ENCODE results near the gene RAB29. TPM values are rescaled to one million over a fixed set of nuclear protein-coding genes. Genes with fewer than 3 reads are reported as not detected.

The RAB29 gene
- total RNA-seq, 1 donor from 2014 or later: 27.4 TPM

GRCh38 chr1:205803986-205804385, 28.7 kb upstream of the RAB29 start:
- TF ChIP-seq, protein P1, sequence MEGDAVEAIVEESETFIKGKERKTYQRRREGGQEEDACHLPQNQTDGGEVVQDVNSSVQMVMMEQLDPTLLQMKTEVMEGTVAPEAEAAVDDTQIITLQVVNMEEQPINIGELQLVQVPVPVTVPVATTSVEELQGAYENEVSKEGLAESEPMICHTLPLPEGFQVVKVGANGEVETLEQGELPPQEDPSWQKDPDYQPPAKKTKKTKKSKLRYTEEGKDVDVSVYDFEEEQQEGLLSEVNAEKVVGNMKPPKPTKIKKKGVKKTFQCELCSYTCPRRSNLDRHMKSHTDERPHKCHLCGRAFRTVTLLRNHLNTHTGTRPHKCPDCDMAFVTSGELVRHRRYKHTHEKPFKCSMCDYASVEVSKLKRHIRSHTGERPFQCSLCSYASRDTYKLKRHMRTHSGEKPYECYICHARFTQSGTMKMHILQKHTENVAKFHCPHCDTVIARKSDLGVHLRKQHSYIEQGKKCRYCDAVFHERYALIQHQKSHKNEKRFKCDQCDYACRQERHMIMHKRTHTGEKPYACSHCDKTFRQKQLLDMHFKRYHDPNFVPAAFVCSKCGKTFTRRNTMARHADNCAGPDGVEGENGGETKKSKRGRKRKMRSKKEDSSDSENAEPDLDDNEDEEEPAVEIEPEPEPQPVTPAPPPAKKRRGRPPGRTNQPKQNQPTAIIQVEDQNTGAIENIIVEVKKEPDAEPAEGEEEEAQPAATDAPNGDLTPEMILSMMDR (IDR thresholded peaks at IDR 0.05): no peak
- Mint-ChIP-seq H3K27ac (ENCODE audit: unreplicated experiment) (no peak overlapping the region), H3K27me3 (ENCODE audit: low read depth) (no peaks in the 10 kb centered on the region), H3K9me3 (ENCODE audit: low read depth) (no peaks in the 10 kb centered on the region), H3K4me1 (ENCODE audit: low read depth) (peaks cover 18% of the 10 kb centered on the region), H3K36me3 (ENCODE audit: low read depth) (peaks cover 10% of the 10 kb centered on the region), H3K4me3 (ENCODE audit: unreplicated experiment) (no peak overlapping the region)
- no peak for DNase-seq (ENCODE audit: low spot score)

- peaks cover 20% of the 10 kb centered on the region for H3K36me3 Mint-ChIP-seq (ENCODE audit: low read depth)
- no peak overlapping the region for H3K4me3 Mint-ChIP-seq (ENCODE audit: unreplicated experiment)
- peaks cover 10% of the 10 kb centered on the region for H3K4me1 Mint-ChIP-seq (ENCODE audit: low read depth)
- TF ChIP-seq, protein P1 (IDR thresholded peaks at IDR 0.05): no peak
- no peak overlapping the region for H3K27ac Mint-ChIP-seq (ENCODE audit: unreplicated experiment)
- H3K9me3 Mint-ChIP-seq (ENCODE audit: low read depth): no peaks in the 10 kb centered on the region
- DNase-seq (ENCODE audit: low spot score): no peak
- H3K27me3 Mint-ChIP-seq (ENCODE audit: low read depth): no peaks in the 10 kb centered on the region
Measured at GRCh38 chr1:205802060-205802459, 26.8 kb upstream of the RAB29 start.

DNA sequence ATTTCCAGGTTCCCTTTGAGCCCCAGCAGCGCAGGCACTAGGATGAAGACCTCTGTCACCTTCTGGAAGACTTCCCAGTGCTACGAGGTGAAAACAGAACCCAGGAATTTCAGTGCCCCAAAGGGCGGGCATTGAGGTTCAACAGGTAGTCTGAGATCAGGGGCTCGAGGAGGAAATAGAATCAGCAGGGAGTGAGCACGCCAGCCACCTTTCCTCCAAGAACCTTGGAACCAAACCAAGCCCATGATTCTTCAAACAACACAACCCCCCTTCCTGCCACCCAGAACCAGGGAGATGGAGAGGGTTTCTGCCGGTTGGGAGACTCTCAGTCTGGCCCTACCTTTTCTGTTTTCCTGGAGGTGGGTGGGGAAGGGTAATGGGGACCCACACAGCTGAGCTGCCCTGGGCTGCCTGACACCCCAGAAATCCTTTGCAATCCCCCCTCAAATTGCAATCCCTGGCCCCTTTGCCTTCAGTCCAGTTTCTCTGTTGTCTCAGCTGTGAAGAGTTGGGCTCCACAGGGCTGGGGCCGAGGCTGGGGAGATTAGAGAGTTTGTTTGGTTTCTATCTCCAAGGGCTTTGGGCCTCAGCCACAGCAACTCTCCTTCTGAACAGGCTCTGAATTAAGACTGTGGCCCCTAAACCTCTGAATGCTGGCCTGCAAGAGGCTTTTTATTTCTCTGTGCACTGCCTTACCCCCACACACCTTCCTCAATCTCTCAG, 25.9 kb upstream of the RAB29 start:
- DNase-seq (ENCODE audit: low spot score): no peak
- peaks cover 10% of the 10 kb centered on the region for H3K4me1 Mint-ChIP-seq (ENCODE audit: low read depth)
- no peak overlapping the region for H3K27ac Mint-ChIP-seq (ENCODE audit: unreplicated experiment)
- H3K4me3 Mint-ChIP-seq (ENCODE audit: unreplicated experiment): no peak overlapping the region
- no peaks in the 10 kb centered on the region for H3K27me3 Mint-ChIP-seq (ENCODE audit: low read depth)
- TF ChIP-seq, protein P1 (IDR thresholded peaks at IDR 0.05): no peak
- H3K9me3 Mint-ChIP-seq (ENCODE audit: low read depth): no peaks in the 10 kb centered on the region
- H3K36me3 Mint-ChIP-seq (ENCODE audit: low read depth): peaks cover 23% of the 10 kb centered on the region

DNA sequence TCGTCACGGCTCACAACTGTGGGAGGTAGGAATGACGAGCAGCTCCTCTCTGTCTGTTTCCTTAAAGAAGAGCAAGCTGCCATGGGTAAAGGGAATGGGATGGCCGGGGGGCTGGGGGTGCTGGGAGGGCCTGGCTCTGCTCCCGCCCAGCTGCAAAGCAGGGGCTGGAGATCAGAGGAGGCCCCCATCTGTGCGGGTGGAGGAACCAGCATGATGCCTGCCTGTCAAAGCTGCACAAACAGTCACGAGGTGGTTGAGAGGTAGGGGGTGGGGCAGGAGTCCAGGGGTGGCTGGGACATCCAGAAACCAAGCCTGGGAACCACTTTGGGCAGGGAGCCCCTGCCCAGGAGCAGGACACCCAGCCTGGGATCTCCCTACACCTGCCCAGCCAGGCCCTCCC, 25.1 kb upstream of the RAB29 start:
- TF ChIP-seq, protein P1 (IDR thresholded peaks at IDR 0.05): no peak
- Mint-ChIP-seq H3K4me1 (ENCODE audit: low read depth) (peaks cover 7% of the 10 kb centered on the region), H3K9me3 (ENCODE audit: low read depth) (no peaks in the 10 kb centered on the region), H3K27me3 (ENCODE audit: low read depth) (no peaks in the 10 kb centered on the region), H3K4me3 (ENCODE audit: unreplicated experiment) (no peak overlapping the region), H3K36me3 (ENCODE audit: low read depth) (peaks cover 23% of the 10 kb centered on the region), H3K27ac (ENCODE audit: unreplicated experiment) (no peak overlapping the region)
- no peak for DNase-seq (ENCODE audit: low spot score)

DNA sequence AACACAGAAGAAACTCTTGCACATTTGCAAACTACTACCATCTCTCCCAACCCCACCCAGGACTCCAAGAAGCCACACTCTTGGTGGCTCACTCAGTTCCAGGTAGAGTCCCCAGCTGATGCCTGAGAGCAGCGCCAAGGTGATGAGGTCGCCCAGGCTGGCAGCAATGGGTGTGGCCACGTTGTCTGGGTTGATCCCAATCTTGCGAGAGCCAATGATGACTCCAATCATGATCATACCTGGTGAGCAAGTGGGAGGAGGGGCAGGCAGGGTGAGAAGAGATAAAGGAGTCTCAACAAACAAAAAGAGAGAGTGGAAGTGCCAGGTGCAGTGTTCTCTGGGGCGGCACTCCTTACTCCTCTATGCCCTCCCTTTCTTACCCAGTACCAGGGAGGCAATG, 23.3 kb upstream of the RAB29 start:
- H3K27ac Mint-ChIP-seq (ENCODE audit: unreplicated experiment): no peak overlapping the region
- no peak for DNase-seq (ENCODE audit: low spot score)
- no peak overlapping the region for H3K4me3 Mint-ChIP-seq (ENCODE audit: unreplicated experiment)
- no peaks in the 10 kb centered on the region for H3K27me3 Mint-ChIP-seq (ENCODE audit: low read depth)
- TF ChIP-seq, protein P1 (IDR thresholded peaks at IDR 0.05): no peak
- no peaks in the 10 kb centered on the region for H3K4me1 Mint-ChIP-seq (ENCODE audit: low read depth)
- no peaks in the 10 kb centered on the region for H3K9me3 Mint-ChIP-seq (ENCODE audit: low read depth)
- peaks cover 28% of the 10 kb centered on the region for H3K36me3 Mint-ChIP-seq (ENCODE audit: low read depth)
